GM06990 (cell line): ENCODE data around the gene INPP5B.

Source experiments
- DNase-seq: peaks from one replicate; pipeline ENCODE4 v3.0.0-alpha.2; 2011; ENCODE audit not compliant: insufficient read length; ENCODE audit errors: extremely low read depth
- H3K27me3 ChIP-seq: replicated peaks from 2 replicates; pipeline ENCODE4 v1.6.0; 2011; ENCODE audit warnings: low read length; ENCODE audit not compliant: control insufficient read depth, insufficient read depth
- H3K36me3 ChIP-seq: 2 replicates; pipeline ENCODE4 v1.5.1; 2011; ENCODE audit warnings: low read length; ENCODE audit not compliant: control insufficient read depth, insufficient read depth
- H3K4me3 ChIP-seq: replicated peaks from 2 replicates; pipeline ENCODE4 v1.5.1; 2011; ENCODE audit warnings: low read depth, mild to moderate bottlenecking, control low read depth, low read length
- CTCF ChIP-seq: IDR thresholded peaks from 2 replicates; pipeline ENCODE4 v1.5.1; 2011; ENCODE audit warnings: low read length, control low read depth, mild to moderate bottlenecking, inconsistent platforms; ENCODE audit not compliant: insufficient read depth, poor library complexity, severe bottlenecking

Gene INPP5B

GRCh38 chr1:37865348-37866120 is 81.3 kb downstream of the INPP5B start:
- no peak overlapping the region for H3K4me3 ChIP-seq
- H3K36me3 ChIP-seq = peaks cover 25% of the 10 kb centered on the region
- TF ChIP-seq CTCF = no peak
- no peak for DNase-seq
- H3K27me3 ChIP-seq = no peaks in the 10 kb centered on the region

- TF ChIP-seq CTCF = no peak
- DNase-seq = no peak
- Histone ChIP-seq H3K27me3 (no peaks in the 10 kb centered on the region), H3K36me3 (peaks cover 16% of the 10 kb centered on the region), H3K4me3 (no peak overlapping the region)
Observed at GRCh38 chr1:37862330-37862729, 84.5 kb downstream of the INPP5B start.

- Histone ChIP-seq H3K36me3 (peaks cover 19% of the 10 kb centered on the region), H3K4me3 (no peak overlapping the region), H3K27me3 (no peaks in the 10 kb centered on the region)
- no peak for DNase-seq
- TF ChIP-seq CTCF = no peak
Observed at GRCh38 chr1:37861151-37861550, 85.7 kb downstream of the INPP5B start.

- H3K4me3 ChIP-seq = peak overlapping the region; percentile 99
- no peak for DNase-seq
- TF ChIP-seq CTCF = no peak
- no peaks in the 10 kb centered on the region for H3K27me3 ChIP-seq
- H3K36me3 ChIP-seq = peaks cover 11% of the 10 kb centered on the region
Observed at GRCh38 chr1:37860346-37860666, 86.5 kb downstream of the INPP5B start.

GRCh38 chr1:37859507-37860345 is 87.1 kb downstream of the INPP5B start, which contains the start of gene MTF1:
TSS of gene MTF1 (minus strand) at chr1:37859592. CDS start at chr1:37857658, 1,934 bp downstream.
- Histone ChIP-seq H3K36me3 (peaks cover 10% of the 10 kb centered on the region), H3K27me3 (no peaks in the 10 kb centered on the region), H3K4me3 (peak within 1 kb of the TSS; percentile 99)
- peak; percentile 84 for TF ChIP-seq CTCF
- peak; percentile 92 for DNase-seq
